Ramos (cell line): ENCODE data around the gene CYP4F8.

Experiments
- in situ Hi-C: fragments of 300-500 bp; cut with MboI; formaldehyde crosslinking; loops from one replicate; pipeline ENCODE4 v1.14.3; 2022; ENCODE audit warnings: low sequenced_read_pairs; ENCODE audit not compliant: unreplicated experiment

The CYP4F8 gene

GRCh38 chr19:15615526-15615925 lies 508 bp downstream of the CYP4F8 start:
- in situ Hi-C loops, result no loop called here

GRCh38 chr19:15616183-15616582 lies 1.2 kb downstream of the CYP4F8 start:
- in situ Hi-C loops, result no loop called here

DNA sequence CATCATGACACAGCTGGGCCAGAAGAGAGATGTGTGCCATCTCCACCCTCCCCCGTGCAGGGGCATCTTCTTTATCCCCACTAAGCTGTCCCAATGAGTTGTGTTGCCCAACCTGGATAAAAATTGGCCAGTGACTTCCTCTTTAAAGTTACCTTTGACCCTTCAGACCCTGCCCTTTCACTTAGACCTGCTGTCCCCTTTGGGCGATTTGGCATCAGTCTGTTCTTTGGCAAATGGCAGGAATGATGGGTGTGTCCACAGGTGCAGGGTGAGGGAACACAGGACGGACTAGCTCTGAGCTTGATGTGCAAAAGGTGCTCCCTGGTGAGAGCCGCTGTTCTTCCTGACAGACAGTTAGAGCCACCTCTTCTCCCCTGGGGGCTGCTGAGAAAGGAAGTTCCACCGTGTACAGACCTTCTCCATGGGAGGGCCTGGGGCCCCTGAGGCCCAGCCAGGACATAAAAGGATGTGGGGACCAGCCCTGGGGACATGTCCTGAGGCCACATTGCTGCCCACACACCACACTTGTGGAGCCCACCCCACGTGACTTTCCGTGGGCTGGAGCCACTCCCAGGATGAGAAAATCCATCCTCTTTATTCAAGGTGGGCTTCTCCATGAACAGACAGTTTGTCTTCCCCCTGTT lies 1.7 kb downstream of the CYP4F8 start:
- in situ Hi-C loops, result no loop called here

- in situ Hi-C loops, result no loop called here
Measured at GRCh38 chr19:15618321-15618720, 3.3 kb downstream of the CYP4F8 start.

DNA sequence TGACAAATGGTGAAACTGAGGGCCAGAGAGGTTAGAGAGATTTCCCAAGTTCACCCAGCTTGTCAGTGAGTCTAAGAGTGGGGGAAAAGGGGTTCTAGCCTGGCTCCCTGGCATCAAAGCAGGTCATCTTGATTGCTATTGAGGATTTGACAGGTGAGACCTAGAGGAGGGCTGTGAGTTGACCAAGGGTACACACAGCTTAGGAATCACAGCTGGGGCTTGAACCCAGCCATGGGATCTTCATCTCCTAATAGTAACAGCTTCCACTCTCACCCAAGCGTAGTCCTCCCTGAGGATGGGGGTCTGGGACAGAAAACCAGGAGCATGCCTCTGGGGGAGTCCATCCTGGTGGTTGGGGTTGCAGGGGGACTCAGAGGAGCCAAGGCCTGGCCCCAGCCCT lies 6.8 kb downstream of the CYP4F8 start:
- in situ Hi-C loops, result loop anchor here (10.0 kb wide), 1 partner anchor 563 kb away; the partner anchor contains the start of gene FAM32A

DNA sequence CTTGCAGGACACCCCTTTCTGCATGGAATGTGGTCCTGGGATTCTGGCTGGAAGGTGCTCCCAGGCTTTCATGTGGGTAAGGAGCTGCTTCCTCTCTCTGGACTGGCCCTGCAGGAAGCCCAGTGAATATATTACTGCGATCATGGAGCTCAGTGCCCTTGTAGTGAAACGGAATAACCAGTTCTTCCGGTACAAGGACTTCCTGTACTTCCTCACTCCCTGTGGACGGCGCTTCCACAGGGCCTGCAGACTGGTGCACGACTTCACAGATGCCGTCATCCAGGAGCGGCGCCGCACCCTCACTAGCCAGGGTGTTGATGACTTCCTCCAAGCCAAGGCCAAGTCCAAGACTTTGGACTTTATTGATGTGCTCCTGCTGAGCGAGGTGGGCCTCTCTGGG lies 8.0 kb downstream of the CYP4F8 start:
- in situ Hi-C loops, result loop anchor here (10.0 kb wide), 1 partner anchor 562 kb away; the partner anchor contains the start of gene FAM32A

GRCh38 chr19:15623711-15624318 lies 8.8 kb downstream of the CYP4F8 start:
- in situ Hi-C loops, result loop anchor here (10.0 kb wide), 1 partner anchor 561 kb away; the partner anchor contains the start of gene FAM32A

DNA sequence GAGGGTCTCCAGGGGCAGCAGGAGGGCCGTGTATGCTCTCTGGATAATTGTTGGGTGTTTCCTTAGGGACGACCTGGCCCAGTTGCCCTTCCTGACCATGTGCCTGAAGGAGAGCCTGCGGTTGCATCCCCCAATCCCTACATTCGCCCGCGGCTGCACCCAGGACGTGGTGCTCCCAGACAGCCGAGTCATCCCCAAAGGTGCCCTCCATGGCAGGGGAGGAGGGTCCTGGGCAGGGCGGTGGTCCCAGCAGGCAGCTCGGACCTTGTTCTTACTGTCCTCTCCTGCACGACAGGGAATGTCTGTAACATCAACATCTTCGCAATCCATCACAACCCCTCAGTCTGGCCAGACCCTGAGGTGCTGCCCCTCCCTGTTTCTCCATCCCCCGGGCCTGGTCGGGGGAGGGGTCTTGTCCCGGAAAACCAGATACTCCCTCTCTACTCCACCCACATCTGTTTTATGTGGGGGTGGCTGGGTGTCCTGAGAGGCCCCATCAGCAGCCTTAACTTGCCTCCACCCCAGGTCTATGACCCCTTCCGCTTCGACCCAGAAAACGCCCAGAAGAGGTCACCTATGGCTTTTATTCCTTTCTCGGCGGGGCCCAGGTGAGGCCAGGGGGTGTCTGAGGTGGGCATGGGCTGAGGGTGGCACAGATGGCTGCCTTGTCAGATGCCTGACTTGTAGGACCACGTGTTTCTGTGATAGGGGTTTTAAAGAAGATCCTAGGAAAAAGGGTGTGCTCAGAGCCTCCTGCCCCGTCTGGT lies 13.4 kb downstream of the CYP4F8 start:
- in situ Hi-C loops, result loop anchor here (10.0 to 25.0 kb wide), 2 partner anchors 556 to 784 kb away; partner anchors contain the start of gene FAM32A

GRCh38 chr19:15629003-15629880 lies 14.2 kb downstream of the CYP4F8 start:
- in situ Hi-C loops, result loop anchor here (10.0 to 25.0 kb wide), 2 partner anchors 556 to 783 kb away; partner anchors contain the start of gene FAM32A

- in situ Hi-C loops, result loop anchor here (25.0 kb wide), 1 partner anchor 780 kb away; no protein-coding TSS in a partner anchor
Measured at GRCh38 chr19:15631817-15632216, 16.8 kb downstream of the CYP4F8 start.

GRCh38 chr19:15633082-15633835 lies 18.2 kb downstream of the CYP4F8 start:
- in situ Hi-C loops, result loop anchor here (25.0 kb wide), 1 partner anchor 779 kb away; no protein-coding TSS in a partner anchor

GRCh38 chr19:15634105-15634504 lies 19.1 kb downstream of the CYP4F8 start:
- in situ Hi-C loops, result loop anchor here (25.0 kb wide), 1 partner anchor 778 kb away; no protein-coding TSS in a partner anchor

- in situ Hi-C loops, result loop anchor here (25.0 kb wide), 1 partner anchor 777 kb away; no protein-coding TSS in a partner anchor
Measured at GRCh38 chr19:15635016-15635805, 20.2 kb downstream of the CYP4F8 start.

- in situ Hi-C loops, result loop anchor here (25.0 kb wide), 1 partner anchor 776 kb away; no protein-coding TSS in a partner anchor
Measured at GRCh38 chr19:15636026-15636425, 21.0 kb downstream of the CYP4F8 start.

DNA sequence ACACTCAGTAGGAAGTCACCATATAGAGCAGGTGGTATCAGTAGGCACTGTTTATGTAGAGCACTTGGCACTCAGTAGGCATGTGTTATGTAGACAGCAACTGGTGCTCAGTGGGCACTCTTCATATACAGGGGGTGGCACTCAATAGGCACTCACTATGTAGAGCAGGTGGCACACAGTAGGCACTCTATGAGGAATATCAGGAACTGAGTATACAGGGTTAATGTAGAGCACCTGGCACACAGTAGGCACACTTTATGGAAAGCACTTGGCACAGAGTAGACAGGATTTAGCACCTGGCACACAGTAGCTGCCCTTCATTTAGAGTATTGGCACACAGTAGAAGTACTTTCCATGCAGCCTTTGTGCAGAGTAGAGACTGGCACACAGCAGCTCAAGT lies 24.6 kb downstream of the CYP4F8 start:
- in situ Hi-C loops, result loop anchor here (25.0 kb wide), 1 partner anchor 773 kb away; no protein-coding TSS in a partner anchor

DNA sequence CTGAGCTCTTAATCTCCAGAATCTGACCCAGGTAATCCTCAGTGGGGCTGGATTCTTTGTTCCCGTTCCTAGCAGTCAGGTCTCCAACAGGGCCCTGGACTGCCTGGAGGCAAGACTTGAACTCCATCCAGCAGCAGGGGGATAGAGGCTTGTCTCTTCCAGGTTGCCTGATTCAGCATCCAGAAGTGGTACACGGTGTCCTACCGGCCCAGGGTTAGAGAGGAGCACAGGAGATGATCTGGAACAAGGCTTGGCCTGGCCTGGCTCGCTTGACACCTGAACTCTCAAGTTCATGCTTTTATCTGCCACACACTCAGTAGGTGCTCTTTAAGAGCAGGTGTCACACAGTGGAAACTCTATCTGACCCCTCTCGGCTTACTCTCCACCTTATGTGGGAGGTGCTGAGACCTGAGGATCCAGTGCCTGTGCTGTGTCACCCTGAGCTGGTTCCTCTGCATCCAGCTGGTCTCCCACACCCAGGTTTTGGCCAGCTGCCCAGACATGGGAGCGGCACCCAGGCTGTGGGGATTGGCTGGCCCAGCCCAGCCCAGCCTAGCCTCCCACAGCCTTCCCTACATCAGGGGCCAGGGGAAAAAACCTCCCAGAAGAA lies 25.4 kb downstream of the CYP4F8 start, which contains the start of gene CYP4F3:
Gene CYP4F3, plus strand, starts transcription at position 604 of the 610 bp plus-strand sequence. CDS start 519 bp downstream, outside the sequence.
- in situ Hi-C loops, result loop anchor here (25.0 kb wide), 1 partner anchor 772 kb away; no protein-coding TSS in a partner anchor

GRCh38 chr19:15640904-15641597 lies 26.0 kb downstream of the CYP4F8 start:
- in situ Hi-C loops, result loop anchor here (25.0 kb wide), 1 partner anchor 771 kb away; no protein-coding TSS in a partner anchor
